ENCODE data around the gene CBY1.

CBY1 gene

GRCh38 chr22:38713921-38714320 lies 57.5 kb downstream of the CBY1 start:
- ChIA-PET POLR2A (no interaction called here), CTCF (interaction anchor here (2.6 kb wide), 1 partner anchor 11 kb away, joined by 11 read pairs; no protein-coding TSS in a partner anchor)
- TF ChIP-seq, protein P1, sequence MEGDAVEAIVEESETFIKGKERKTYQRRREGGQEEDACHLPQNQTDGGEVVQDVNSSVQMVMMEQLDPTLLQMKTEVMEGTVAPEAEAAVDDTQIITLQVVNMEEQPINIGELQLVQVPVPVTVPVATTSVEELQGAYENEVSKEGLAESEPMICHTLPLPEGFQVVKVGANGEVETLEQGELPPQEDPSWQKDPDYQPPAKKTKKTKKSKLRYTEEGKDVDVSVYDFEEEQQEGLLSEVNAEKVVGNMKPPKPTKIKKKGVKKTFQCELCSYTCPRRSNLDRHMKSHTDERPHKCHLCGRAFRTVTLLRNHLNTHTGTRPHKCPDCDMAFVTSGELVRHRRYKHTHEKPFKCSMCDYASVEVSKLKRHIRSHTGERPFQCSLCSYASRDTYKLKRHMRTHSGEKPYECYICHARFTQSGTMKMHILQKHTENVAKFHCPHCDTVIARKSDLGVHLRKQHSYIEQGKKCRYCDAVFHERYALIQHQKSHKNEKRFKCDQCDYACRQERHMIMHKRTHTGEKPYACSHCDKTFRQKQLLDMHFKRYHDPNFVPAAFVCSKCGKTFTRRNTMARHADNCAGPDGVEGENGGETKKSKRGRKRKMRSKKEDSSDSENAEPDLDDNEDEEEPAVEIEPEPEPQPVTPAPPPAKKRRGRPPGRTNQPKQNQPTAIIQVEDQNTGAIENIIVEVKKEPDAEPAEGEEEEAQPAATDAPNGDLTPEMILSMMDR (IDR thresholded peaks at IDR 0.05; ENCODE audit: insufficient read depth, low read length, missing control alignments): no peak
- H3K4me3 ChIP-seq (ENCODE audit: low read depth, low read length): no peak overlapping the region
- no peak for DNase-seq (ENCODE audit: low read depth, low spot score)

DNA sequence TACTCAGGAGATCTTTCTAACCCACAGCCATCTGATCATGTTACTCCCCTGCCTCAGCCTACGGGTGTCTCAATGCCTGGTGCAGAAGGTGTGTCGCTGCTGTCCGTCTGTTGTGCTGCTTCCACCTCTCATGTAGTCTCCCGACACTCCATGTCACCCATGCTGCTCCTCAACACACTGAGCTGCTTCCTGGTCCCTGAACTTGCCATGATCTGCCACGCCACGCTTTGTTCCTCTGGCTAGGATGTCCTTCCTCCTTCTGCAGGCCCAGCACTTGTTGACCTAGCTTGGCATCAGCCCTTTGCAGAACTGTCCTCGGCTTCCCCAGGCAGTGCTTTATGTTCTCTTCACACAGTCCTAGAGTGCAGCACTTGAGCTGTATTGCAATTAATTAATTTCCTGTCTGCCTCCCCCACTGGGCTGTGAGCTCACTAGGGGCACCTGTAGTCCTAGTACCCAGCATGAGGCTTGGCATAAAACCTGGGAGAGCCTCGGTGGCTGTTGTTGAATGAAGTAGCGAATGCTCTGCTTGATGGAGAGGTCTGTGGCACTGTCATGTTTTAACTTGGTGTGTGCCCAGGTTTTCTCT lies 58.8 kb downstream of the CBY1 start:
- TF ChIP-seq, protein P1 (IDR thresholded peaks at IDR 0.05; ENCODE audit: insufficient read depth, low read length, missing control alignments): no peak
- H3K4me3 ChIP-seq (ENCODE audit: low read depth, low read length): no peak overlapping the region
- ChIA-PET POLR2A (interaction anchor here (0.6 kb wide), 1 partner anchor 10 kb away, joined by 4 read pairs; the partner anchor contains the start of gene GTPBP1), CTCF (interaction anchor here (0.9 to 2.6 kb wide), 7 partner anchors 8 to 33 kb away, joined by 3 to 11 read pairs (median 4); partner anchors contain the start of gene TOMM22)
- DNase-seq (ENCODE audit: low read depth, low spot score): no peak

DNA sequence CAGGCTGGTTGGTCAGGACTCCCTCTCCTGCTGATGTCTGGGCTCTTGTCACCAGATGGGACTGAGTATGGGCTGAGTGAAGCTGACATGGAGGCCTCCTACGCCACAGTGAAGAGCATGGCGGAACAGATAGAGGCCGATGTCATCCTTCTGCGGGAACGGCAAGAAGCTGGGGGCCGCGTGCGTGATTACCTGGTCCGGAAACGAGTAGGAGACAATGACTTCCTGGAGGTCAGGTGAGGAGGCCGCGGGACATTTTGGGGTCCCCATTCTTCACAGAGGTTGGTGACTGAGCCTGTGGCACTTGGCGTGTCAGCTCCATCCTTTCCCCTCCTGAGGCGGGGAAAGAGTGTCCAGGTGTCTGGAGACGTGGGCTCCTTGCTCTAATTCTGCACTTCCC lies 59.4 kb downstream of the CBY1 start:
- H3K4me3 ChIP-seq (ENCODE audit: low read depth, low read length): no peak overlapping the region
- POLR2A ChIA-PET: no interaction called here
- DNase-seq (ENCODE audit: low read depth, low spot score): no peak
- CTCF ChIA-PET: interaction anchor here (0.9 to 1.8 kb wide), 6 partner anchors 9 to 34 kb away, joined by 3 to 6 read pairs (median 4); partner anchors contain the start of gene TOMM22
- TF ChIP-seq, protein P1 (IDR thresholded peaks at IDR 0.05; ENCODE audit: insufficient read depth, low read length, missing control alignments): no peak

DNA sequence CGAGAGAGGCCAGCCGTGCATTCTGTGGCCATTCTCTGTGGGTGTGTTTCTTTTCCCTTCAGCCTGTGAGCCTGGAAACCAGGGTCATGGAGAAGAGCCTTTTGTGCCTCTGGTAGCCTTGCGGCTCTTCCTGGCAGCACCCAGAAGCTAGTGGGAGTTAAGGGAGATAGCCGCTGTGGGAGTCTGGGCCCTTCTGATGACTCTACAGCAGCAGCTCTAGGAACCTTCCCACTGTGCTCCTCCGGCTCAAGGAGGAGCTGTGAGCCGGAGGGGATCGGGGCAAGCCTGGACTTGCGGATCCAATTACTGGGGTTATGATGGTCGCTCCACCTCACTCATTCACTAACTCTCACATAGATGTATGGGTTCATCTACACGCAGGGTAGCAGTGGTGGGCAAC lies 59.8 kb downstream of the CBY1 start:
- ChIA-PET POLR2A (no interaction called here), CTCF (interaction anchor here (0.5 to 1.8 kb wide), 4 partner anchors 9 to 906 kb away, joined by 3 to 6 read pairs (median 4); no protein-coding TSS in a partner anchor)
- no peak for DNase-seq (ENCODE audit: low read depth, low spot score)
- no peak overlapping the region for H3K4me3 ChIP-seq (ENCODE audit: low read depth, low read length)
- TF ChIP-seq, protein P1 (IDR thresholded peaks at IDR 0.05; ENCODE audit: insufficient read depth, low read length, missing control alignments): no peak

- ChIA-PET POLR2A (interaction anchor here (1.3 kb wide), 1 partner anchor 10 kb away, joined by 4 read pairs; no protein-coding TSS in a partner anchor), CTCF (interaction anchor here (0.5 to 3.1 kb wide), 6 partner anchors 8 to 905 kb away, joined by 3 to 21 read pairs (median 5); no protein-coding TSS in a partner anchor)
- H3K4me3 ChIP-seq (ENCODE audit: low read depth, low read length): no peak overlapping the region
- DNase-seq (ENCODE audit: low read depth, low spot score): no peak
- TF ChIP-seq, protein P1 (IDR thresholded peaks at IDR 0.05; ENCODE audit: insufficient read depth, low read length, missing control alignments): no peak
These were observed 60.4 kb downstream of the CBY1 start for GRCh38 chr22:38716826-38717225.

DNA sequence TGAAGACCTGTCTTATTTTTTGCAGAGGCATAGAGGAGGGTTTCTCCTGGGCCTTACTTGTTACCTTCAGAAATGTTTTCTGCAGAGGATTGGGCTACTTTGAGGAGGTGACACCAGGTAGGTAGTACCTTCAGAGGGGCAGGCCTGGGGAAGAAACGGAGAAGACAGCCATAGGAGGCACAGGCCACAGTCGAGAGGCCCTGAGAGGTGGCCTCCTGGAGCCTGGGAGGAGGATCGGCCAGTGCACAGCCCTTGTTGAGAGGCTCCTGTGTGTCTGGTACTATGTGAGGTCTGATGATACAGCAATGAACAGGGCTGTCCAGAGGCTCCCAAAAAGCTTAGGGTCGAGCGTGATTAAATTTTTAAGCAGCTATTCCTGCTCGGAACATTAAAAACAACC lies 60.8 kb downstream of the CBY1 start:
- POLR2A ChIA-PET: interaction anchor here (1.3 kb wide), 1 partner anchor 10 kb away, joined by 4 read pairs; no protein-coding TSS in a partner anchor
- CTCF ChIA-PET: interaction anchor here (0.6 to 3.1 kb wide), 8 partner anchors 9 to 153 kb away, joined by 3 to 21 read pairs (median 4); partner anchors contain the start of gene TOMM22
- TF ChIP-seq, protein P1 (IDR thresholded peaks at IDR 0.05; ENCODE audit: insufficient read depth, low read length, missing control alignments): no peak
- DNase-seq (ENCODE audit: low read depth, low spot score): no peak
- H3K4me3 ChIP-seq (ENCODE audit: low read depth, low read length): no peak overlapping the region
